GM20431 (cell line): ENCODE data around the gene CASQ2.

ENCODE experiments used
- in situ Hi-C: fragments of 300-500 bp; cut with MseI, MboI; formaldehyde crosslinking; loops from one replicate; pipeline ENCODE4 v1.15.0; 2020; ENCODE audit warnings: low sequenced_read_pairs; ENCODE audit not compliant: unreplicated experiment

Gene CASQ2

GRCh38 chr1:115746021-115746690 lies 22.4 kb downstream of the CASQ2 start:
- in situ Hi-C loops: no loop called here

- in situ Hi-C loops: no loop called here
Measured at GRCh38 chr1:115744646-115745275, 23.8 kb downstream of the CASQ2 start.

DNA sequence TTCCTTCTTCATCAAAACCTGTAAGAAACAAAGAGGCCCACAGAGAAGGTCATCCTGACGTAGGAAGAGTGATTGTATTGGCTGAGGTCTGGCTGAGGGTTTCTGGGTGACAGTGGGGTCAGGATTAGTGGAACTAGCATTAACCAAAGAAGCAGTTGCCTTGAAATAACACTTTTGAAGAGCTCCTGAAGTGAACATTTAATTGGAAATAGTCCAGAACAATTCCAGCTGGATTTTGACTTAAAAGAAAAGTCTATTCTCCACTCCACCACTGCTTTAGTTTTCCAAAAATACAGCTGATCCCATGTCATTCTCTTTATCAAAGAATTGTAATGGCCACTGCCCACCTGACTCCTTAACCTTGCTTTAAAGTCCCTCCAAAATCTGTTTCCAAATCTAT lies 27.7 kb downstream of the CASQ2 start:
- in situ Hi-C loops: no loop called here

DNA sequence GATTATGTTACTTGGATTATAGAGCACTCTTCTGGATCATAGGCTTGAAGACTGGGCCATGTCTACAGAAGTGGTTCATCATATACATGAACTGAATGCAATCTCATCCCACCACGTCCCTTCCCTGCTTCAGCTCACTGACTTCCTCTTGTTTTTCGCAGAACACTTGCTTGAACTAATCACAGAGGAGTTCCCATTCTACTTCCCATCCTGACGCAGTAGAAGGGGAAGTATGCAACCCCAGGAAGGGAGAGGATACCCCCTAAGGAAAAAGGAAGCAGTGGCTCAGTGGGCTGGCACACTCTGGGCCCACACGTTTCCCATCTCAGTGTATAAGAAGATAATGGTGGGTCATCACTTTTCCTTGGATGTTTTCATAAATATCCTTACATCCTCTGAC lies 36.2 kb downstream of the CASQ2 start:
- in situ Hi-C loops: no loop called here

GRCh38 chr1:115729756-115730155 lies 38.8 kb downstream of the CASQ2 start:
- in situ Hi-C loops: no loop called here

DNA sequence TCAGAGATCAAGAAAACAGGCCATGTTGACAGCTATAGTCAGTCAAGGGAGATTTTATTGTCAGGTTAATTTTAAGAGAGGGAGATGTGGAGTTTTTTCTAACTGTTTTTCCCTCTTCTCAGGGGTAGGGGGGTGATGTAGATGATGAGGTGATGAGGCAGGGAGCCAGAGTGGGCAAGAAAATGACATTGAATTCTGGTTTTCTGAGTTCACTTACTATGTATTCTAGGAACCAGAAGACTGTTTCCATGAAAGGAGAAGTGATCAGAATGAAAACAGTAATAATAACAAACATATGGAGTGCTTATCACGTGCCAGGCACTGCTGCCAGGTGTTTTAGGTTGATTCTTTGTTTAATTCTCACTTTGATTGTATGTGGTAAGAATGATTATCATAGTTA lies 40.2 kb downstream of the CASQ2 start:
- in situ Hi-C loops: no loop called here

DNA sequence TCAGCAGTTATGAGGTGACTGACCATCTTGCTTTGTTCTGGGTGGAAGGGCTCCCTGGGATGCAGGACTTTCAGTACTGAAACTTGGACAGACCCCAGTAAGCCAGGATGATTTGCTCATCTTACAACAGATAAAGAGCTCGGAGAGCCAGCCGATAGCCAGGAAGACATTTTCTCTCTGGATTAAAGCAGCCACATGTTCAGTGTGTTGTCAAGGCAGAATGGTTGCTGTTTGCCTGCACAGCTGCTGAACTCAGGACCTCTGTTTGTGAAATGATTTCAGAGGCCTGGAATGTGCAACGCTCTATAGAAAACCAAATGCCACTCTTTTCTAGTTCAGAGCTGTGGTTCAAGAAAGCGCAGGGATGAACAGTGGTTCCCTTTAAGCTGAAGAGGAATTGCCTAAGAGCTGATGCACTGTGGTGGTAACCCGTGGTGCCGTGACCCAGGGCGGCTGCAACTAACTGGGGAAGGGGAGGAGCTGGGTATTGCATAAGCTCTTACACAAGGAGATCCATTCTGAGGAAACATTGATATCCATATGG lies 40.7 kb downstream of the CASQ2 start:
- in situ Hi-C loops: no loop called here

GRCh38 chr1:115726570-115726969 lies 41.9 kb downstream of the CASQ2 start:
- in situ Hi-C loops: no loop called here

GRCh38 chr1:115726161-115726560 lies 42.4 kb downstream of the CASQ2 start:
- in situ Hi-C loops: no loop called here

- in situ Hi-C loops: no loop called here
Measured at GRCh38 chr1:115725600-115725999, 42.9 kb downstream of the CASQ2 start.

DNA sequence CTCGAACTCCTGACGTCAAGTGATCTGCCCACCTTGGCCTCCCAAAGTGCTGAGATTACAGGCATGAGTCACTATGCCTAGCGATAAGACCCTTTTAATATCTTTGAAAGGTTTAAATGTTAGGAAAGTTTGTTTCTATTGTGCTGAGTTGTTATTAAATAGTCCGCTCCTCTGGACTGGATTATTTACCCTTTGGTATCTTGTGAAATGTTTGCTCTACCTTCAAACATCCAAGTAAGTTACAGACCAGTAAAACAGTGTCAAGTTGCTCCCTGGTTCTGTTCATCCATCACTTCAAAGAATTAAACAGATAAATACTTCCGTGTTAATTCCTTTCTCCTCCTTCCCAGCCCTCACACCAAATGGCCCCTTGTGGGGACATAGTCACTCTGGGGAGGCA lies 44.8 kb downstream of the CASQ2 start:
- in situ Hi-C loops: no loop called here

DNA sequence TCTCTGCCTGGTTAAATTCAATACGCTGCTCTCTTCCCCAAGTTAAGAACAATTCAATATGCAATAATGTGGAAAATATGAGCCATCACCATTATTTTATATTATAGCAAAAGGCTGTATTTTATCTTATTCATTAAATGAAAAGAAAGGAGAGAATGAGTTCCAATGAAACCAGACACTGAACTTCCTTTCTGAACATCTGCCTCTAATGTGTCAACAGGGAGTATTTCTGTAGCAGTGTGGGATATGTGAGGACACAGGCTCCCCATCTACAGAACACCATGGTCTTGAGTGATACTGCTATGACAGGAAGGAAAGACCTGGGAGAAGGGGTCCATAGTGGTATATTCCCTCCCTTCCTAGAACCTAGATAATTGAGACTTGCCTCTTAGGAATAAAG lies 46.3 kb downstream of the CASQ2 start:
- in situ Hi-C loops: no loop called here

- in situ Hi-C loops: no loop called here
Measured at GRCh38 chr1:115719285-115719684, 49.2 kb downstream of the CASQ2 start.

GRCh38 chr1:115718011-115718754 lies 50.3 kb downstream of the CASQ2 start:
- in situ Hi-C loops: no loop called here

GRCh38 chr1:115717541-115717940 lies 51.0 kb downstream of the CASQ2 start:
- in situ Hi-C loops: no loop called here

DNA sequence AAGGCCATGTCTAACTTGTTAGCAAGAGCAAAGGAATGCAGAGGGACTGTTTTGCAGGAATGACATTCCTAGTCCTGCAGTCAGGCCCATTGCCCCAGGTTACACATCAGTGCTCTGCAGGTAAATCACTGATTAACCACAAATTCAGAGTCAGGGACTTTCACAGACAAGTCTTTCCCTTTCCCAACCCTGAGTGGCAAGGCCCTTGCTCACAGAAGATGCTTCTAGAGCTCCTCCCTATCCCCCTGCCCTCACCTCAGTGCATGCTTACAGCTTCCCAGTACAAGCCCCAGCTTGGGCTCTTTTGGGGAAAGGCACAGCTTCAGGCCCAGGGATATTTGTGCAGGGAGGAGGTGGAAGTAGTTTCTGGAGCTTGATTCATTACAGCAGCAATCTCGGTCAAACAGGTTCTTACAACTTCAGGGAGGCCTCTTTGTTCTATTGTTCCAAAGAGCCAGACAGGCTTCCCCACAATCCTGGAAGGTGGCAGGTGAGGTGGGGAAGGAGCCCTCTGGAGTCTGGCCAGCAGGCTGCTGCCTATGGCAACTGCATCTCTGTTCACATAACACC lies 53.9 kb downstream of the CASQ2 start:
- in situ Hi-C loops: no loop called here

- in situ Hi-C loops: no loop called here
Measured at GRCh38 chr1:115713906-115714305, 54.6 kb downstream of the CASQ2 start.

GRCh38 chr1:115712911-115713609 lies 55.5 kb downstream of the CASQ2 start:
- in situ Hi-C loops: no loop called here

DNA sequence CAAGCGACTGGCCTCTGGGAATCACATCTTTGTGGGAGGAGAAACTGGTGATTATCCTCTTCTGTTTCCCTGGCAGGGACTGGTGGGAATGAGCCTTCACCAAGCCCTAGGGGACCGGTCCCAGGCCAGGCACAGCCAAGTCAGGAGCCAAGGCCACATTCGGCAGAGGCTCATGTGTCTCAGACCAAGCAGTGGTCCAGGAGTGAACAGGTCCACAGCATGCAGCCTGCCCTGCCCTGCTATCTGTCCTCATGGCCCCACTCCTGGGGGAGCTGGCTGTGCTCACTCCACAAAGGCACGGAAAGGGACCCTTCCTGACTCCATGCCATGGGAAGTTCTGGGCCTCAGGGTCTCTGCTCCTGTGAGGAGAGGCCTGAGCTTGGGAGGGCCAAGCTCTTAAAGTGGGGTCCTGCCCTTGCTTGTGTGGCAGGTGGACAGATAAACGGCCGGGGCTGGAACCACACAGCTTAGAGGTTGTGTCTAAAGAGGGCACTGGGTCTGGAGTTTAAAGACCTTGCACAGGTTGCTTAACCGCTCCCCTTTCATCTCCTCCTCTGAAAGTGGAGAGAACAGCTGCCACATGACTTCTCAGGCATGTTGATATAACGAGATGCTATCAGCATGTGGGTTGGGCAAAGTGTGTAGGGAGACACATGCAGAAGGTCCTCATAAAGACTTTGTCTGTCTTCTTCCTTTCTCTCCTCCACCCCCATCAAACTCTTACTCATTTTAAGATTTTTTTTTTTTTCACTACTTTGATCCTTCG lies 57.5 kb downstream of the CASQ2 start:
- in situ Hi-C loops: no loop called here
